NCI-H128 (cell line): ENCODE results near the gene MTG1.
"Not testable (repeated sequence)": the region's sequence is repeated elsewhere in the genome, so short reads cannot be mapped to it uniquely, and the experiment has no call there.

Source experiments
- DNase-seq: peaks from one replicate; lab custom pipeline; 2025; ENCODE audit not compliant: unreplicated experiment; lab: John Stamatoyannopoulos, UW

MTG1 gene

GRCh38 chr10:133421336-133422222, 27.6 kb downstream of the MTG1 start:
- no peak for DNase-seq

- no peak for DNase-seq
Observed at GRCh38 chr10:133422223-133422806, 28.4 kb downstream of the MTG1 start.

GRCh38 chr10:133422807-133423771, 29.1 kb downstream of the MTG1 start:
- DNase-seq, result no peak

GRCh38 chr10:133424102-133424501, 30.1 kb downstream of the MTG1 start:
- not testable (repeated sequence) for DNase-seq

- DNase-seq, result not testable (repeated sequence)
Observed at GRCh38 chr10:133424601-133425000, 30.6 kb downstream of the MTG1 start, which contains the start of gene SPRN. SPRN (minus strand) TSS chr10:133424625; CDS start chr10:133423681, 944 bp downstream.

- not testable (repeated sequence) for DNase-seq
Observed at GRCh38 chr10:133429571-133429970, 35.6 kb downstream of the MTG1 start.

GRCh38 chr10:133431888-133432613, 38.1 kb downstream of the MTG1 start:
- DNase-seq, result not testable (repeated sequence)

GRCh38 chr10:133432789-133433188, 38.8 kb downstream of the MTG1 start:
- not testable (repeated sequence) for DNase-seq

- DNase-seq, result no peak
Observed at GRCh38 chr10:133438711-133439273, 44.8 kb downstream of the MTG1 start.

GRCh38 chr10:133439517-133440461, 45.8 kb downstream of the MTG1 start:
- no peak for DNase-seq

- DNase-seq, result no peak
Observed at GRCh38 chr10:133440633-133441285, 46.8 kb downstream of the MTG1 start.

GRCh38 chr10:133441356-133441755, 47.4 kb downstream of the MTG1 start:
- DNase-seq, result not testable (repeated sequence)

- DNase-seq, result no peak
Observed at GRCh38 chr10:133441780-133442179, 47.8 kb downstream of the MTG1 start.

GRCh38 chr10:133442191-133442966, 48.4 kb downstream of the MTG1 start:
- no peak for DNase-seq

- DNase-seq, result no peak
Observed at GRCh38 chr10:133442967-133443924, 49.3 kb downstream of the MTG1 start.
